ENCODE results near the gene USP47. TPM values are rescaled to one million over a fixed set of nuclear protein-coding genes. Genes with fewer than 3 reads are reported as not detected.

Gene USP47
- total and polyA plus RNA-seq, 2 of the 8 experiments (the other 6 are each of a cell fraction or from before 2014, with no cell fraction given), result 4.2 to 21.3 TPM

DNA sequence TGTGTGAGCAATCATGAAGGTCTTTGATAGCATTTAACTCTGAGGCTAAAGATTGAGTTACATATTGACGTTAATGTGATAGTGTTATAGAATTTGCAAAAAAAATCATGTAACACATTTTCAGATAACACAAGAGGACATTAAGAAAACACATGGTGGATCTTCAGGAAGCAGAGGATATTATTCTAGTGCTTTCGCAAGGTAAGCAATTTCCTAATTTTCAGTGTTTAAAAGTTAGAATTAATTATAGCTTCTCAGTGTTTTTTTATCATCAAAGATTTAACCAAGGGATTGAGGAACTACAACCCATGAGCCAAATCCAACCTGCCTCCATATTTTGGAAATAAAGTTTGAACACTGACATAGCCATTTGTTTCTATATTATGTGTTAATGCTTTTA, 88.1 kb downstream of the USP47 start:
- Histone ChIP-seq H4K5ac (ENCODE audit: insufficient read length, low read depth, low read length) (no peak overlapping the region), H3K79me1 (ENCODE audit: low read depth, low read length) (no peaks in the 10 kb centered on the region), H3K23me2 (ENCODE audit: low read depth, low read length) (no peaks in the 10 kb centered on the region), H4K91ac (replicated peaks; ENCODE audit: insufficient read length, low read length) (no peak overlapping the region), H2BK12ac (ENCODE audit: low read depth, low read length) (no peak overlapping the region), H3K4me1 (replicated peaks in 1 of 4; ENCODE audit: control insufficient read depth in 3 of 4, insufficient read depth in 4 of 4, low read length in 3 of 4) (no peaks in the 10 kb centered on the region), H4K20me1 (replicated peaks in 1 of 2; ENCODE audit: control insufficient read depth in 1 of 2, insufficient read depth in 2 of 2, low read length in 2 of 2) (no peaks in the 10 kb centered on the region), H3K9me3 (ENCODE audit: insufficient read depth in 2 of 2, low read depth in 1 of 2, low read length in 1 of 2) (no peaks in the 10 kb centered on the region), H2BK15ac (ENCODE audit: low read length) (no peak overlapping the region), H3K23ac (ENCODE audit: insufficient read length) (no peak overlapping the region), H2BK5ac (ENCODE audit: low read depth, low read length) (no peak overlapping the region), H3K27ac (ENCODE audit: low read depth, low read length) (no peak overlapping the region), H3K9ac (replicated peaks in 1 of 4; ENCODE audit: extremely low read depth in 1 of 4, low read depth in 3 of 4, low read length in 3 of 4) (no peak overlapping the region), H3K36me3 (ENCODE audit: control insufficient read depth in 2 of 4, insufficient read depth in 4 of 4, low read length in 3 of 4) (peaks cover 0 to 10% (median 0%) of the 10 kb centered on the region in 4 experiments; a peak in 2 of 8 replicates), H2AFZ (ENCODE audit: low read length) (no peak overlapping the region), H3K18ac (ENCODE audit: extremely low read depth, low read length) (no peak overlapping the region), H2AK5ac (ENCODE audit: low read depth, low read length) (no peak overlapping the region), H3K27me3 (replicated peaks in 1 of 4; ENCODE audit: control insufficient read depth in 3 of 4, extremely low read depth in 1 of 4, insufficient read depth in 3 of 4, low read length in 3 of 4) (no peaks in the 10 kb centered on the region), H3K56ac (replicated peaks; ENCODE audit: insufficient read length, low read depth, low read length) (no peak overlapping the region), H3K4me3 (ENCODE audit: extremely low read depth in 1 of 4, insufficient read depth in 2 of 4, low read depth in 3 of 4, low read length in 4 of 4) (no peak overlapping the region), H3K4ac (replicated peaks; ENCODE audit: insufficient read length, low read depth, low read length) (no peak overlapping the region), H4K8ac (ENCODE audit: extremely low read depth, insufficient read depth, low read length) (no peak overlapping the region), H3K4me2 (ENCODE audit: insufficient read depth in 1 of 2, low read depth in 2 of 2, low read length in 2 of 2) (no peak overlapping the region), H3K79me2 (ENCODE audit: control insufficient read depth in 1 of 2, insufficient read depth in 2 of 2, low read length in 2 of 2) (no peaks in the 10 kb centered on the region), H3K14ac (ENCODE audit: insufficient read length) (no peak overlapping the region), H2BK20ac (ENCODE audit: low read length) (no peak overlapping the region), H2BK120ac (replicated peaks; ENCODE audit: low read depth, low read length) (no peak overlapping the region)
- WGBS, 2 experiments (ENCODE audit: extremely low coverage in 1 of 2, insufficient coverage in 1 of 2, insufficient read length in 1 of 2, insufficient replicate concordance in 2 of 2, low coverage in 1 of 2, low lambda C conversion rate in 2 of 2, missing lambda C conversion rate in 1 of 2), result 89% methylated on average over 2 of the region's 2 CpGs; no CpG with 5 or more reads in 1 of the 2 experiments
- no peak for FAIRE-seq
- no peak for DNase-seq (ENCODE audit: low read depth in 1 of 2, low spot score in 2 of 2)
- POLR2A ChIA-PET (ENCODE audit: partially characterized antibody), result no interaction called here
- no peak for TF ChIP-seq POU5F1 (IDR thresholded peaks at IDR 0.05; ENCODE audit: low read depth, low read length)
- no peak for TF ChIP-seq POLR2AphosphoS5 (IDR thresholded peaks at IDR 0.05; ENCODE audit: low read depth, low read length)
- TF ChIP-seq RAD21 (IDR thresholded peaks at IDR 0.05 in 1 of 2, conservative IDR thresholded peaks at IDR 0.05 in 1 of 2; ENCODE audit: low read depth in 2 of 2, low read length in 2 of 2), result no peak
- TF ChIP-seq RXRA (IDR thresholded peaks at IDR 0.05; ENCODE audit: insufficient read depth, low read depth, low read length), result no peak
- no peak for TF ChIP-seq PHF8 (conservative IDR thresholded peaks at IDR 0.05; ENCODE audit: low read depth, low read length)
- peak; percentile 49; the same call in 1 of the 2 replicates for TF ChIP-seq MAFK (IDR thresholded peaks at IDR 0.05; ENCODE audit: low read depth, low read length)
- no peak for TF ChIP-seq TAF7 (optimal IDR thresholded peaks at IDR 0.05; ENCODE audit: borderline replicate concordance, low read depth, low read length)
- CTCF ChIA-PET (ENCODE audit: partially characterized antibody), result interaction anchor here (1.1 to 1.4 kb wide), 2 partner anchors 104 to 114 kb away, joined by 3 to 4 read pairs; no protein-coding TSS in a partner anchor
